ENCODE measurements around the gene APOH. TPM values are rescaled to one million over a fixed set of nuclear protein-coding genes. Genes with fewer than 3 reads are reported as not detected.
A peak's percentile ranks its signal among the peaks of the same experiment; 100 is the strongest.

Gene APOH
- polyA plus RNA-seq, 1 of the 3 experiments (the other 2 are of a cell fraction), result not detected

GRCh38 chr17:66165537-66166123, 63.6 kb downstream of the APOH start (continued):
- TF ChIP-seq MXI1 (IDR thresholded peaks at IDR 0.05; ENCODE audit: low read depth, low read length) (no peak), RAD21 (IDR thresholded peaks at IDR 0.05; ENCODE audit: low read length) (peak; percentile 99), ELF1 (IDR thresholded peaks at IDR 0.05) (no peak), RCOR1 (IDR thresholded peaks at IDR 0.05; ENCODE audit: low read length) (no peak), TCF12 (IDR thresholded peaks at IDR 0.05) (no peak)
- TF ChIP-seq, protein P1, sequence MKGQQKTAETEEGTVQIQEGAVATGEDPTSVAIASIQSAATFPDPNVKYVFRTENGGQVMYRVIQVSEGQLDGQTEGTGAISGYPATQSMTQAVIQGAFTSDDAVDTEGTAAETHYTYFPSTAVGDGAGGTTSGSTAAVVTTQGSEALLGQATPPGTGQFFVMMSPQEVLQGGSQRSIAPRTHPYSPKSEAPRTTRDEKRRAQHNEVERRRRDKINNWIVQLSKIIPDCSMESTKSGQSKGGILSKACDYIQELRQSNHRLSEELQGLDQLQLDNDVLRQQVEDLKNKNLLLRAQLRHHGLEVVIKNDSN (IDR thresholded peaks at IDR 0.05; ENCODE audit: borderline replicate concordance, low read depth), result no peak
- TF ChIP-seq, protein P2, sequence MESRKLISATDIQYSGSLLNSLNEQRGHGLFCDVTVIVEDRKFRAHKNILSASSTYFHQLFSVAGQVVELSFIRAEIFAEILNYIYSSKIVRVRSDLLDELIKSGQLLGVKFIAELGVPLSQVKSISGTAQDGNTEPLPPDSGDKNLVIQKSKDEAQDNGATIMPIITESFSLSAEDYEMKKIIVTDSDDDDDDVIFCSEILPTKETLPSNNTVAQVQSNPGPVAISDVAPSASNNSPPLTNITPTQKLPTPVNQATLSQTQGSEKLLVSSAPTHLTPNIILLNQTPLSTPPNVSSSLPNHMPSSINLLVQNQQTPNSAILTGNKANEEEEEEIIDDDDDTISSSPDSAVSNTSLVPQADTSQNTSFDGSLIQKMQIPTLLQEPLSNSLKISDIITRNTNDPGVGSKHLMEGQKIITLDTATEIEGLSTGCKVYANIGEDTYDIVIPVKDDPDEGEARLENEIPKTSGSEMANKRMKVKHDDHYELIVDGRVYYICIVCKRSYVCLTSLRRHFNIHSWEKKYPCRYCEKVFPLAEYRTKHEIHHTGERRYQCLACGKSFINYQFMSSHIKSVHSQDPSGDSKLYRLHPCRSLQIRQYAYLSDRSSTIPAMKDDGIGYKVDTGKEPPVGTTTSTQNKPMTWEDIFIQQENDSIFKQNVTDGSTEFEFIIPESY (IDR thresholded peaks at IDR 0.05; ENCODE audit: borderline replicate concordance, low read depth), result no peak

Small RNA genes lying within 50 kb of the gene (small RNA-seq; reads per million reads assigned to genes)
- 0 to 0.53 (median 0) reads per million in 7 experiments for gene RNA5SP444

Other genes with a start within 250 kb of the APOH start
- 7.9 and 10.6 TPM in 2 replicates for gene CEP112, start 37.3 kb downstream of the APOH start, polyA plus RNA-seq (2012; rRNA removed)
- 108 and 123 TPM in 2 replicates for gene PRKCA, start 73.2 kb upstream of the APOH start, polyA plus RNA-seq (2012; rRNA removed)

All from SK-N-SH (cell line).